Measurements from ENCODE around the gene C9orf78. TPM values are rescaled to one million over a fixed set of nuclear protein-coding genes. Genes with fewer than 3 reads are reported as not detected.

The C9orf78 gene
- total RNA-seq, 1 donor from 2014 or later: 27.7 TPM

DNA sequence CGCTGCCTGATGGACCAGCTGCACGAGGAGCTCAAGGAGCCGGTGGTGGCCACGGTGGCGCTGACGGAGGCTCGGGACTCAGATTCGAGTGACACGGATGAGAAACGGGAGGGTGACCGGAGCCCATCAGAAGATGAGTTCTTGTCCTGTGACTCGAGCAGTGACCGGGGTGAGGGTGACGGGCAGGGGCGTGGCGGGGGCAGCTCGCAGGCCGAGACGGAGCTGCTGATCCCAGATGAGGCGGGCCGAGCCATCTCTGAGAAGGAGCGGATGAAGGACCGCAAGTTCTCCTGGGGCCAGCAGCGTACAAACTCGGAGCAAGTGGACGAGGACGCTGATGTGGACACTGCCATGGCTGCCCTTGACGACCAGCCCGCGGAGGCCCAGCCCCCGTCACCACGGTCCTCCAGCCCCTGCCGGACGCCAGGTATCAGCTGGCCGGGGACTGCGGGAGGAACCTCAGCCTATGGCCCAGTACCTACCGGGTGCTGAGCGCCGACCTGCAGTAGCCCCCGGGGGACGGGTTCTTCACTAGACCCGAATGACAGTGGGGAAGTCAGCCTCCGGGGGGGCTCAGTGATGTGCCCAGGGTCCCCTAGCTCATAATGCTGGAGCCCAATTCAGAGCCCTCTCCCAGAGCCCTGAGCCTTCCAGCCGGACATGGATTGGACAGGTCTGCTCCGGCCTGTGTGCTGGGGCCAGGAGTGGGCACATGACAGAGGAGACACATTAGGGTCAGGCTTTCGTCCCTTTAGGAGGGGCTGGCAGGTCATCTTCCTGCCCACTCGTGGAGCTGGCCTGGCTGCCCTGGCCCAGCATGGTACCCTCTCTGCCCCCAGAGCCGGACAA lies 33.2 kb upstream of the C9orf78 start:
- no peak for ATAC-seq
- no peak for DNase-seq (ENCODE audit: low spot score)

GRCh38 chr9:129867136-129868022 lies 32.3 kb upstream of the C9orf78 start:
- DNase-seq (ENCODE audit: low spot score) (no peak), ATAC-seq (no peak)

DNA sequence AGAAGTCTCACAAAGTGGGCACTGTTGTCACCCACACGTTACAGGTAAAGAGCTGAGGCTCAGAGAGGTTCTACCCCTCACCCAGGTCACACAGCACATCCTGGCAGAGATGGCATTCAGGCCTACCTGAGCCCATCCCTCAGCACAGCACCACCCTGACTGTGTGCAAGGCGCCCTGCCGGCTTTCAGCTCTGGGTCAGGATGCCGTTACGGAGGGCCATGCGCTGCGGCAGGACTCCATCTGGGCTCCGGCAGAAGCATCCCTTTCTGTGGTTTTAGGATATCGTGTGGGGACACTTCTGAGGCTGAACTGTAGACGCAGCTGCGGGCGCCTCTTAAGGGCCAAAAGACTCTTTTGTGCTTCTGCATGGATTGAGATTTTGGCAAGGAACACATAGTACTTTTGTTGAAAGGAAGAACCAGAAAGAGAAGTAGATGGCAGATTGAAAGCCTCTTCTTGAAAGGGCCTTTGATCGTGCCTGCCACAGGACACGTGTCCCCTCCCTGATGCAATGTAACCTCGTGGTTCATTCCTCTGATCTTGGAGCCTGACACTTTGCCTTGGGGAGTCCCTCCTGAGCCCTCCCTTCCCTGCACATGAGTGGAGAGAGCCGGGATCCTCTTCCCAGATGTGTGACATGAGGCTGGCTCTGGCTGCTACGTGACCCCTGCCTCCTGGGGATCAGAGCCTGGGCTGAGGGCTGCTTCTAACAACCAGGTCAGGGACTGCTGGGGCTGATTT lies 31.5 kb upstream of the C9orf78 start:
- no peak for DNase-seq (ENCODE audit: low spot score)
- ATAC-seq: no peak

DNA sequence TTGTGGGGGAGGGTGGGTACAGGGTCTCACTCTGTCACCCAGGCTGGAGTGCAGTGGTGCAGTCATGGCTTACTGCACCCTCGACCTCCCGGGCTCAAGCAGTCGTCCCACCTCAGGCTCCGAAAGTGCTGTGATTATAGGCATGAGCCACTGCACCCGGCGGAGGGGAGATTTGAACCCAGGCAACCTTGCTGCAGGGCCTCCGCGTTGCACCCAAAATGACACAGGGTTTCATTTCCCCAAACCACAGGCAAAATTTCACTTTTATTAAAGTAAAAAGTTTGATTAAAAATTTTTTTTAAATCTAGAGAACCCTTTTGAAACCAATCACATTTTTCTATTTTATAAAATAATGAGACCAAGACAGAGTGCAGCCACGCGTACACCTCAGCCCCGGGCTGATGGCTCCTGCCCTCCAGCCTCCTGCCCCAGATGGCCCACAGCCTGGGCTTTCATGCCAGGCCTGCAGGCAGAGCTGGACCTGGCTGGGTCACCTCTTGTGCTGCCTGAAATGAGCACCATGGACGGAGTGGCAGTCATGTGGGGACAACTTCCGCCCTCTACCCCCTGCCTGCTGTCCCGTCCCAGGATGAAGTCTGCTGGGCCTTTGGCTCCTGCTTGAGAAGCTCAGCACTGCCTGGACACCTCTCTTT lies 30.7 kb upstream of the C9orf78 start:
- no peak for DNase-seq (ENCODE audit: low spot score)
- ATAC-seq: no peak

GRCh38 chr9:129864991-129865647 lies 30.0 kb upstream of the C9orf78 start:
- no peak for DNase-seq (ENCODE audit: low spot score)
- ATAC-seq: no peak

DNA sequence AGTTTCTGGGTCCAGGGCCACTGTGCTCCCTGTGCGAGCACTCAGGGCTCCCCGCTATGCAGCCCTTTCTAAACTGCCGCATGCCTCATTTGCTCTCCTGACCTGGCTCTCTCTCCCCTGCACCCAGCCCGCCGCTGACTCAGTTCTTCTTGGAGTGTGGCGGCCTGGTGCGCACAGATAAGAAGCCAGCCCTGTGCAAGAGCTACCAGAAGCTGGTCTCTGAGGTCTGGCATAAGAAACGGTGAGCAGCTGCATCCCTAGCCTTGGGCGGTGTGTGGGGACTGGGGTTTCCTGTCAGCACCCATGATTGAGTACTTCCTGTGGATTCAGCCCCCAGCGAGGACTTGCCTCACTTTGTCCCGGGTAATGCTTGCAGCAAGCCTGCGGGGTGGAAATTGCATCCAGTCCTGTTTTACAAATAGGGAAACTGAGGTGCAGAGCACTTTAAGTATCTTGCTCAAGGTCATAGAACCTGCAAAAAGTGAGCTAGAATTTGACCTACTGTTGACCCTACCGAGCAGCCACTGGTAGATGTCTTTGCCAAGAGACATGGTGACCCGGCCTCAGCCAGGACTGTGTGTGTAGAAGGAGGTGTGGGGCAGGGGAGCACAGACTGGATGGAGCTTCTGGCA lies 28.1 kb upstream of the C9orf78 start:
- ATAC-seq: no peak
- DNase-seq (ENCODE audit: low spot score): no peak

GRCh38 chr9:129861447-129861827 lies 26.4 kb upstream of the C9orf78 start:
- DNase-seq (ENCODE audit: low spot score): no peak
- ATAC-seq: no peak

- ATAC-seq: no peak
- no peak for DNase-seq (ENCODE audit: low spot score)
These were observed 25.8 kb upstream of the C9orf78 start for GRCh38 chr9:129860653-129861446.

GRCh38 chr9:129858167-129858962 lies 23.3 kb upstream of the C9orf78 start:
- no peak for ATAC-seq
- no peak for DNase-seq (ENCODE audit: low spot score)

DNA sequence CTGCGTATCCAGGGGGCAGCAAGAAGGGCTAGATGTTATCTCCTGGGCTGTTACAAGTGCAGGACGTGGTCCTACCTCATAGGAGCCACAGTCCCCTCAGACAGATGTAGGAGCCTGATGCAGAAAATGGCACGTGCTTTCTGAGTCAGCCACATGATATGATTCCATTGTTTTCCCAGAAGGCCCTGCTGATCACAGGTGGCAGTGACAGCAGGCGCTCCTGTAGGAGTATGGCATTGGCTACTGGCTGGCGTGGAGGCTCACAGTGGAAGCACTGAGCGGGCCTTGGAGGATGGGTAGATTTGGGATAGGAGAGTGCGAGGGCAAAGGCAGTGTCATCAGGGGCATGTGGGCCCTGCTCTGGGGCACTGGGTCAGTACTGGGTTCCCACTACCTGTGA lies 22.1 kb upstream of the C9orf78 start:
- ATAC-seq (no peak), DNase-seq (ENCODE audit: low spot score) (no peak)

- ATAC-seq: no peak
- DNase-seq (ENCODE audit: low spot score): no peak
These were observed 19.6 kb upstream of the C9orf78 start for GRCh38 chr9:129854588-129855110.

- no peak for DNase-seq (ENCODE audit: low spot score)
- ATAC-seq: no peak
These were observed 18.5 kb upstream of the C9orf78 start for GRCh38 chr9:129853614-129854013.

DNA sequence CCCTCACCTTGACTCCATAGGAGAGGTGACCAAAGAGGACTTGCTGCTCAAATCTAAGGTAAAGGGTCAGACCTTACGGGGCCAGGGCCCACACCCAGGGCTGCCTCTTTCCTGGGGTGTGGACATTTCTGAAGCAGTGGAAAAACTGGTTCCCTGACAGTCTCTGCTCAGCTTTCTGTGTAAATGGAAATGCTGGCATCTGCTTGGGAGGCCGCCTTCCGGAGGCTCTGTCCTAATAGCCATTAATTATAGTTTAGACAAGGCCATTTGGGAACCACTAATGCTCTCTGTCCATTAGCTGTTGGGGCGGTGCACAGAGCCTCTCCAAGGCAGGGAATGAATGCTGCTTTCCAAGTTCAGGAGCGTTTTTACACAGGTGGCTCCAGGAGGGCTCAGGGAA lies 17.5 kb upstream of the C9orf78 start:
- DNase-seq (ENCODE audit: low spot score) (no peak), ATAC-seq (no peak)

DNA sequence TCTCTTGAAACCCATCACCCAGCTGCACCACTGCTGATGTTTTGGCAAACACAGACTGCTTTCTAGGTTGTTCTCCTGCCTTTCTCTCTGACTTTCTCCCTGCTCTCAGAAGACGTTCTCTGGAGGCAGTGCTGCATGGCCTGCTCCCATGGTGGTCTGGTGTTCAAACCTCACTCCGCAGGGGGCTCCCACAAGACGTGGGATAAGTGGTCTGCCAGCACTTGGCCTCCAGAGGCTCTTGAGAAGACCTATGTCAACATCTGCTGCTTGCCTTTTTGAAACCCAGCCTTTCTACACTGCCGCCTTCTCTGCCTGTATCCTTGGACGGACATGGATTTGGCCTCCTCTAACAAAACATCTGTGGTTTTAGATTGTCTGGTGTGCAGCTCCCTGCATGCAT lies 16.7 kb upstream of the C9orf78 start:
- ATAC-seq (no peak), DNase-seq (ENCODE audit: low spot score) (no peak)

DNA sequence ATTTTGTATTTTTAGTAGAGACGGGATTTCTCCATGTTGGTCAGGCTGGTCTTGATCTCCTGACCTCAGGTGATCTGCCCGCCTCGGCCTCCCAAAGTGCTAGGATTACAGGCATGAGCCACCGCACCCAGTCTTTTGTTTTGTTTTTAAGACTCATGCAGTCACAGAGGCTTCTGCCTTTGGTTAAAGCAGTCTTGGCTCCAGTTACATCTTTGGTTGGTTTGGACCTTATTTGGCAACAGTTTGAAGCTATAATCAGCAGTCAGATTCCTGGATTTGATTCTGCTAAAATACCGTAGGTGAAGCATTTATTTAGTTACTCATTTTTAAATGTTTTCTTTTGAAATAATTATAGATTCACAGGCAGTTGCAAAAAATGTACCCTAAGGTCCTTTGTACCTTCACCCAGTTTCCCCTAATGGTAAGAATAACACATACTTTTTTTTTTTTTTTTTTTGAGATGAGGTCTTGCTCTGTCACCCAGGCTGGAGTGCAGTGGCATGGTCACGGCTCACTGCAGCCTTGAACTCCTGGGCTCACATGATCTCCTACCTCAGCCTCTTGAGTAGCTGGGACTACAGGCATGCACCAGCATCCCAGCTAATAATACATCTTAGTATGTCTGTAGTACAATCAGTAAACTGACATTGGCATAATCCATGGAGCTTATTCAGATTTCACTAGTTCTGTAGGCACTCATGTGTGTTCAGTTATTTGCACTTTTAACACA lies 15.9 kb upstream of the C9orf78 start:
- ATAC-seq (no peak), DNase-seq (ENCODE audit: low spot score) (no peak)

GRCh38 chr9:129849901-129850300 lies 14.8 kb upstream of the C9orf78 start:
- ATAC-seq (no peak), DNase-seq (ENCODE audit: low spot score) (no peak)

GRCh38 chr9:129848712-129849441 lies 13.8 kb upstream of the C9orf78 start:
- DNase-seq (ENCODE audit: low spot score) (no peak), ATAC-seq (no peak)
